PC-9 (cell line): ENCODE measurements around the gene PNKP.

Source experiments
- EZH2 ChIP-seq: fragments of 200-600 bp; sonication (generic); IDR thresholded peaks from 2 replicates; pipeline ENCODE4 v1.8.0; 2017; ENCODE audit warnings: antibody characterized with exemption, low read depth
- TF ChIP-seq, protein P1 (sequence below): fragments of 200-600 bp; sonication (generic); conservative IDR thresholded peaks from 2 replicates; pipeline ENCODE4 v1.6.1; 2017; ENCODE audit warnings: mixed run types, antibody characterized with exemption, mild to moderate bottlenecking, moderate library complexity

DNA sequence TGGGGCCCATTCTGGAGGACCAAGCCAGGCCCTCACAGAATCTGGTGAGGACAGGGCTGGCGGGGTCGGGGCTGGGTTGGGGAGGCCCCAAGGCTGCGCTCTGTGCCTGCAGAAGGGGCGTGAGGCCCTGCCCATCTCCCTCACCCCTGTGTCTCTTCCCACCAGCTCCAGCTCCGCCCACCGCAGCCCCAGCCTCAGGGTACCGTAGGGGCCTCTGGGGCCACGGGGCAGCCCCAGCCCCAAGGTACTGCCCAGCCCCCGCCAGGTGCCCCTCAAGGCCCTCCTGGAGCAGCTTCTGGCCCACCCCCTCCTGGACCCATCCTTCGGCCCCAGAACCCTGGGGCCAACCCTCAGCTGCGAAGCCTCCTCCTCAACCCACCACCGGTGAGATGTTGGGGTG, 31.8 kb downstream of the PNKP start:
- TF ChIP-seq EZH2 = no peak
- TF ChIP-seq, protein P1, sequence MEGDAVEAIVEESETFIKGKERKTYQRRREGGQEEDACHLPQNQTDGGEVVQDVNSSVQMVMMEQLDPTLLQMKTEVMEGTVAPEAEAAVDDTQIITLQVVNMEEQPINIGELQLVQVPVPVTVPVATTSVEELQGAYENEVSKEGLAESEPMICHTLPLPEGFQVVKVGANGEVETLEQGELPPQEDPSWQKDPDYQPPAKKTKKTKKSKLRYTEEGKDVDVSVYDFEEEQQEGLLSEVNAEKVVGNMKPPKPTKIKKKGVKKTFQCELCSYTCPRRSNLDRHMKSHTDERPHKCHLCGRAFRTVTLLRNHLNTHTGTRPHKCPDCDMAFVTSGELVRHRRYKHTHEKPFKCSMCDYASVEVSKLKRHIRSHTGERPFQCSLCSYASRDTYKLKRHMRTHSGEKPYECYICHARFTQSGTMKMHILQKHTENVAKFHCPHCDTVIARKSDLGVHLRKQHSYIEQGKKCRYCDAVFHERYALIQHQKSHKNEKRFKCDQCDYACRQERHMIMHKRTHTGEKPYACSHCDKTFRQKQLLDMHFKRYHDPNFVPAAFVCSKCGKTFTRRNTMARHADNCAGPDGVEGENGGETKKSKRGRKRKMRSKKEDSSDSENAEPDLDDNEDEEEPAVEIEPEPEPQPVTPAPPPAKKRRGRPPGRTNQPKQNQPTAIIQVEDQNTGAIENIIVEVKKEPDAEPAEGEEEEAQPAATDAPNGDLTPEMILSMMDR = no peak
